Common myeloid progenitor, CD34-positive (primary cell): ENCODE data around the gene KLC4.
"Not testable (repeated sequence)": the region's sequence is repeated elsewhere in the genome, so short reads cannot be mapped to it uniquely, and the experiment has no call there.

ENCODE experiments used
- CTCF ChIA-PET: fragments of 350-600 bp; sonication (Branson Sonifier 250); formaldehyde crosslinking; loops from one replicate; lab custom pipeline; 2021; ENCODE audit warnings: antibody characterized with exemption; lab: Charles Lee
- POLR2A ChIA-PET: fragments of 350-600 bp; sonication (Branson Sonifier 250); formaldehyde crosslinking; loops from one replicate; lab custom pipeline; 2021; ENCODE audit warnings: antibody characterized with exemption; lab: Charles Lee
- DNase-seq, 3 donors: peaks; one replicate each; pipeline versions ENCODE4 v3.0.0 to v3.0.0-alpha.2; 2013
- H3K27ac ChIP-seq, 2 experiments: 1 replicate in 1 of 2; 2 replicates in 1 of 2; pipeline ENCODE4 v1.7.0; 2013; ENCODE audit warnings: inconsistent platforms in 2 of 2, low read length in 2 of 2, mild to moderate bottlenecking in 2 of 2, low read depth in 1 of 2, moderate library complexity in 1 of 2; ENCODE audit not compliant: severe bottlenecking in 2 of 2, insufficient read depth in 1 of 2, poor library complexity in 1 of 2
- H3K27me3 ChIP-seq, 5 experiments: replicated peaks in 2 of 5; 1 replicate in 3 of 5; 2 replicates in 2 of 5; pipeline versions ENCODE4 v1.6.1 to v1.7.0; 2013; ENCODE audit warnings: low read length in 4 of 5, mild to moderate bottlenecking in 2 of 5, moderate library complexity in 2 of 5, inconsistent platforms in 1 of 5; ENCODE audit not compliant: insufficient read depth in 5 of 5, control insufficient read depth in 4 of 5
- H3K36me3 ChIP-seq, 4 experiments: 1 replicate in 2 of 4; 2 replicates in 2 of 4; pipeline versions ENCODE4 v1.6.1 to v1.7.0; 2013; ENCODE audit warnings: low read length in 3 of 4, control low read depth in 1 of 4, mild to moderate bottlenecking in 1 of 4; ENCODE audit not compliant: control insufficient read depth in 4 of 4, insufficient read depth in 4 of 4
- H3K4me1 ChIP-seq, 4 experiments: 1 replicate in 3 of 4; 2 replicates in 1 of 4; pipeline versions ENCODE4 v1.6.1 to v1.7.1; 2013; ENCODE audit warnings: low read length in 3 of 4, mild to moderate bottlenecking in 3 of 4, control low read depth in 1 of 4, inconsistent platforms in 1 of 4, moderate library complexity in 1 of 4; ENCODE audit not compliant: control insufficient read depth in 4 of 4, insufficient read depth in 4 of 4; ENCODE audit errors: control extremely low read depth in 1 of 4
- H3K4me3 ChIP-seq, 7 experiments: 1 replicate in 4 of 7; 2 replicates in 3 of 7; pipeline versions ENCODE4 v1.5.1 to v1.7.0; 2013; ENCODE audit warnings: mild to moderate bottlenecking in 7 of 7, low read length in 6 of 7, moderate library complexity in 6 of 7, inconsistent platforms in 2 of 7, low read depth in 2 of 7, control low read depth in 1 of 7; ENCODE audit not compliant: insufficient read depth in 4 of 7, control insufficient read depth in 1 of 7; ENCODE audit errors: extremely low read depth in 1 of 7
- H3K9me3 ChIP-seq, 5 experiments: 1 replicate in 4 of 5; 2 replicates in 1 of 5; pipeline versions ENCODE4 v1.6.1 to v1.7.1; 2013; ENCODE audit warnings: low read length in 4 of 5, mild to moderate bottlenecking in 2 of 5, inconsistent platforms in 1 of 5, low read depth in 1 of 5, moderate library complexity in 1 of 5; ENCODE audit not compliant: control insufficient read depth in 4 of 5, insufficient read depth in 2 of 5; ENCODE audit errors: control extremely low read depth in 1 of 5
- WGBS: methylation state at CpG from one replicate; pipeline ENCODE4 v1.1.5; 2013; ENCODE audit not compliant: insufficient coverage; 5-methylcytosine and 5-hydroxymethylcytosine counted together

The KLC4 gene

DNA sequence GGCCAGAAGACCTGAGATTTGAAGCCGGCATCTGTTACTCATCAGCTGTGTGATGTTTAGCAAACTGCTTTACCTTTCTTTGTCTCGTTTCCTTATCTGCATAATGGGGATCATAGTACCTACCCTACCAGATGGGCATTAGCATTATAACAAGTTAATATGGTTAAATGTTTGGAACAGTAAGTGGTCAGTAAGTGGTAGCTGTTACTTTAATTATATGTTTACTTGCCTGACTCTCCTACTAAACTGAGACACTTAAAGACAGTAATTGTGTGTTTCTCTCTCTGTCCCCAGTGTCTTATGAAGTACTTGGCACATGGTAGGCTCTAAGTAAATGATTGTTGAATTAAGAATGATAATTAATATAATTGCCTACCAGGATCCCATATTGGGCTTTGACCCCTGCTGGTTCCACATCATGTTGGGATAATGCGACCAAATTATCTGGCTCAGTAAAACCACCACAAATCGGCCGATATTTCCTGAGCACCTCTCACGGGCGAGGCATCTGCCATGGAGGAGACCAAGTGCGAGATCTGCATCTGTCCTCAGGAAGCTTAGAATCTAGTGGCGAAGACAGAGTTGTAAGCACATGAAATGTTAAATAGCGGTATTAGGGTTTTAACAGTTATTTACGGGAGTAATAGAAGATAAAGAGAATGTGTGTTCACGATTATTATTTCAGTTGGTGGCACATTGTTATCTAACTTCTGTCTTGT lies 48.1 kb downstream of the KLC4 start:
- DNase-seq = no peak
- POLR2A ChIA-PET = interaction anchor here (0.7 kb wide), 1 partner anchor 275 kb away, joined by 3 read pairs; no protein-coding TSS in a partner anchor
- H3K9me3 ChIP-seq = no peaks in the 10 kb centered on the region
- no peaks in the 10 kb centered on the region for H3K27me3 ChIP-seq
- H3K4me1 ChIP-seq = no peaks in the 10 kb centered on the region
- 99% methylated on average over 10 of the region's 12 CpGs for WGBS
- H3K4me3 ChIP-seq = no peak overlapping the region
- peaks cover 0 to 2% (median 0%) of the 10 kb centered on the region in 4 experiments for H3K36me3 ChIP-seq
- H3K27ac ChIP-seq = no peak overlapping the region
- CTCF ChIA-PET = interaction anchor here (1.0 to 1.1 kb wide), 4 partner anchors 12 to 36 kb away, joined by 3 to 4 read pairs (median 3); no protein-coding TSS in a partner anchor

DNA sequence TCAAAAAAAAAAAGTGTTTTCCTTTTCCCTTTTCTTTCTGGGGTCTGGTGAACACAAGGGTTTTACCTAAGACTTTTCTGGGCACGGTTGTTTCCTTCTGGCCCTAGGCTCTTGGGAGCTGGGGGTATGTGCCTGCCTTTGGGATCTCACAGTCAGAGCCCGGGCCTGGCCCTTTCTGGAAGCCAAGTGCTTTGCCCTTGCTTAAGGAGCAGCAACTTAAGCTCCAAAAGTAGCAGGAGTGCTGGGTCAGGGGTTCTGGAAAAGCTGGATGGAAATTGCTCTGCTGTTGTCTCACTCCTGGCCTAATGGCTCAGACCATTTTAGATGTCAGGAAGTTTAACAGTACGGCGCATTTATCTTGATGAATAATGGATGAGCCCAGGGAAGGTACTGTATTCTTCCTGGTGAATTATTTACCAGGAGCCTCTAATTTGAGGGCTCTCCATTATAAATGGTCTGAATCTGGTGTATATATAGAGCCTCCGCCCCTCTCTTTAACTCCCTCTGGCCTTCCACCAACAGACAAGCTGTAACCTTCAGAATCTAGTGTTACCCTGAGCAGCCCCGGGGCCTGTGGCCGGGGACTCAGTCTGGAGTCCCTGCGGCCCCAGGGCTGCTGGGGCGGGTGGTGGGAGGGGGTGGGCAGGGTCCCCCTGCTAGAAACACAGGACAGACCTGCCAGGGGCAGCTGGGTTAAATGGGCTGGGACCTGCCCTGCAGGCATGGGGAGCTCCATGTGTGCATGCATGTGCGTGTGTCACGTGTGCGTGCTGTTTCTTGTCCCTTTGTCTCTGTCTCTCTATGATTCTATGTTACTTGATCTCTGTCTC lies 54.2 kb downstream of the KLC4 start:
- Histone ChIP-seq H3K9me3 (no peaks in the 10 kb centered on the region), H3K27ac (peak overlapping the region in 1 of 2 experiments; percentile 70), H3K27me3 (no peaks in the 10 kb centered on the region), H3K4me3 (no peak overlapping the region), H3K4me1 (peaks cover 0 to 28% (median 3%) of the 10 kb centered on the region in 4 experiments), H3K36me3 (peaks cover 0 to under 1% (median 0%) of the 10 kb centered on the region in 4 experiments)
- CTCF ChIA-PET = interaction anchor here (0.6 to 2.4 kb wide), 3 partner anchors 9 to 184 kb away, joined by 3 to 8 read pairs (median 4); partner anchors contain the start of gene CNPY3
- DNase-seq = no peak
- 93% methylated on average over 9 of the region's 12 CpGs for WGBS
- POLR2A ChIA-PET = interaction anchor here (0.6 kb wide), 1 partner anchor 1132 kb away, joined by 4 read pairs; no protein-coding TSS in a partner anchor

DNA sequence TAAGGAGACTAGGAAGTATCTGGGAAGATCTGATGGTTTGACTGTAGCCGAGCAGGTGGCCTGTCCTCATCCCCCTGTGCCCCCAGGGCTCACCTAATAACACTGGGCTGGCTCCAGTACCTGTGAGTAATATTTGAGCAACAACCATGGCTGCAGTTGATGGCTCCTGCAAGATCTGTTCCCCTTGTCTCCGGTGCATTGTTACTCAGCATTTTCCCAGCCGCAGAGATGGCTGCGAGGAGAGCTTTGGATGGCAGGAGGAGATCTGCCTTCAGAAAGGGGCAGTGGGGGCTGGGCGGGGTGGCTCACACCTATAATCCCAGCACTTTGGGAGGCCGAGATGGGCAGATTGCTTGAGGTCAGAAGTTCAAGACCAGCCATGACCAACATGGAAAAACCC lies 55.9 kb downstream of the KLC4 start:
- Histone ChIP-seq H3K36me3 (no peaks in the 10 kb centered on the region), H3K27me3 (no peaks in the 10 kb centered on the region), H3K9me3 (no peaks in the 10 kb centered on the region), H3K4me1 (peaks cover 0 to 28% (median 3%) of the 10 kb centered on the region in 4 experiments), H3K27ac (peak overlapping the region in 1 of 2 experiments; percentile 51), H3K4me3 (peak overlapping the region in 1 of 7 experiments; percentile 4)
- POLR2A ChIA-PET = interaction anchor here (0.6 kb wide), 1 partner anchor 425 kb away, joined by 3 read pairs; no protein-coding TSS in a partner anchor
- CTCF ChIA-PET = interaction anchor here (1.3 to 1.6 kb wide), 2 partner anchors 11 to 13 kb away, joined by 5 read pairs; no protein-coding TSS in a partner anchor
- peak in 2 of 3 donors; percentile 60 to 72 for DNase-seq
- 39% methylated on average over 6 of the region's 6 CpGs for WGBS

DNA sequence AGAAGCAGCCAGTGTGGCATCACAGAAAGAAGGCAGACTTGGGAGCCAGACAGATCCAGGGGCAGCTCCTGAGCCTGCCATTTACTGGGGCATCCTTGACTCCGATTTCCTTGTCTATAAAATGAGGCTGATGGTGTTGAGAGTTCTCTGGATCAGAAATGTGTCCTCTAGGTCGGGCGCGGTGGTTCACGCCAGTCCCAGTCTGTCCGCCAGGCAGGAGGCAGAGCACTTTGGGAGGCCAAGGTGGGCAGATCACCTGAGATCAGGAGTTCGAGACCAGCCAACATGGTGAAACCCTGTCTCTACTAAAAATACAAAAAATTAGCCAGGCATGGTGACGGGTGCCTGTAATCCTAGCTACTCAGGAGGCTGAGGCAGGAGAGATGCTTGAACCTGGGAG lies 58.0 kb downstream of the KLC4 start:
- CTCF ChIA-PET = interaction anchor here (1.1 kb wide), 1 partner anchor 8 kb away, joined by 3 read pairs; no protein-coding TSS in a partner anchor
- H3K4me1 ChIP-seq = peaks cover 0 to 28% (median 3%) of the 10 kb centered on the region in 4 experiments
- H3K9me3 ChIP-seq, DNase-seq, H3K27me3 ChIP-seq, H3K27ac ChIP-seq, H3K36me3 ChIP-seq, POLR2A ChIA-PET, H3K4me3 ChIP-seq: not testable (repeated sequence)
- 94% methylated on average over 2 of the region's 8 CpGs for WGBS

DNA sequence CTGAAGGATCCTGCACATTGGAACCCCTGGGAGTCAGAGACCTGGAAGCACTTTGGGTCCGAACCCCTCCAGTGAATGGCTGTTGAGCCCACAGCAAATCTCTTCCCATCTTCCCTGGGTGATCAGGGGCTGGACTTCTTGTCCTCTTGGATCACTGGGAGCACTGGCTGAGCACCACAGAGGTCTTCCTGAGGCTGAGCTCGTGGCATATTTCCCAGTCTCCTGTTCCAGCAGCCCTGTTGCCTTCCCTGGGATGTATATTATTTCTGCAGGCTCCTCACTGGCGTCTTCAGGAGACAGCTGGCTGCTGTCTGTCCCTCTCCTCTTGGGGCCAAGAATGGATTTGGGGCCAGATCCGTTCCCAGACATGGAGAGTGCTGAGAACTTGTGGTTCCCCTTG lies 60.1 kb downstream of the KLC4 start:
- ChIA-PET POLR2A (no interaction called here), CTCF (interaction anchor here (1.1 kb wide), 2 partner anchors 11 to 50 kb away, joined by 3 to 4 read pairs; no protein-coding TSS in a partner anchor)
- 90% methylated on average over 4 of the region's 4 CpGs for WGBS
- DNase-seq = no peak
- Histone ChIP-seq H3K4me1 (peaks cover 0 to 23% (median 3%) of the 10 kb centered on the region in 4 experiments), H3K27me3 (no peaks in the 10 kb centered on the region), H3K27ac (no peak overlapping the region), H3K4me3 (no peak overlapping the region), H3K9me3 (no peaks in the 10 kb centered on the region), H3K36me3 (no peaks in the 10 kb centered on the region)

DNA sequence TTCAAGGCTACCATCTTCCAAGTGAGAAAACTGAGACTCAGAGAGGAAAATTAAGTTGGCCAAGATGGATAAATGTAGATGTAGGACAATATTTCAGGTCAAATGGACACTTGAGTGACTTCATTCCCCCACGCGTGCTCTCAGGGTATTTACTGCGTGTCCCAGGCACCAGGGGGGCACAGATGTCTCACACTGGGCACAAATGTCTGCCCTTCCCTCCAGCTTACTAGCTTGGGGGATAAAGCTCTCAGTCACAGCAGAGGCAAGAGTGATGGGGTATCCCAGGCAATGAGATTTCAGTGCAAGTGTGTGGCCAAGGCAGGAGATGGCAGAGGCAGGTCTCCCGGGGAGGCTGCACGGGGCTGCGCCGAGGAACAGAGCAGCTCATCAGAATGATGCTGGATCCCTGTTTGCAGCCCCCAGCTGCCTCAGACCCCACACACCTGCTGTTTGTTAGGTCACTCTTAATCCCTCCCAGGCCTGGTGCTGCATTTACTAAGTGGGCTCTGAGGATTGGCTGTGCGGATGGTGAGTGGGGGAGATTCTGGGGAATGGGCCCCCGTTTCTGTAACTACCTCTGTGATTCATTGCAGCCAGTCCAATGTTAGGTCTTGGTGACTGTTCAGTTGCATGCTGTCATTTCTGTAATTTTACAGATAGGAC lies 60.8 kb downstream of the KLC4 start:
- no peaks in the 10 kb centered on the region for H3K9me3 ChIP-seq
- H3K27ac ChIP-seq = no peak overlapping the region
- H3K4me1 ChIP-seq = peaks cover 0 to 19% (median 3%) of the 10 kb centered on the region in 4 experiments
- H3K4me3 ChIP-seq = no peak overlapping the region
- H3K36me3 ChIP-seq = no peaks in the 10 kb centered on the region
- DNase-seq = no peak
- WGBS = 95% methylated on average over 8 of the region's 9 CpGs
- ChIA-PET POLR2A (no interaction called here), CTCF (interaction anchor here (1.1 to 1.4 kb wide), 2 partner anchors 9 to 50 kb away, joined by 3 read pairs; no protein-coding TSS in a partner anchor)
- H3K27me3 ChIP-seq = no peaks in the 10 kb centered on the region
